Measurements from ENCODE around the gene CRY1.

The CRY1 gene

GRCh38 chr12:107131832-107132616 is 38.7 kb upstream of the CRY1 start:
- peak; percentile 90 for TF ChIP-seq CTCF (conservative IDR thresholded peaks at IDR 0.05; ENCODE audit: control insufficient read depth, insufficient read depth, low read depth, low read length)
- H3K4me3 ChIP-seq (ENCODE audit: control insufficient read depth, low read depth, low read length), result no peak overlapping the region
- DNase-seq (ENCODE audit: low read depth), result peak; percentile 64

- TF ChIP-seq CTCF (conservative IDR thresholded peaks at IDR 0.05; ENCODE audit: control insufficient read depth, insufficient read depth, low read depth, low read length), result no peak
- no peak overlapping the region for H3K4me3 ChIP-seq (ENCODE audit: control insufficient read depth, low read depth, low read length)
- DNase-seq (ENCODE audit: low read depth), result no peak
These were observed 37.7 kb upstream of the CRY1 start for GRCh38 chr12:107130830-107131611.

DNA sequence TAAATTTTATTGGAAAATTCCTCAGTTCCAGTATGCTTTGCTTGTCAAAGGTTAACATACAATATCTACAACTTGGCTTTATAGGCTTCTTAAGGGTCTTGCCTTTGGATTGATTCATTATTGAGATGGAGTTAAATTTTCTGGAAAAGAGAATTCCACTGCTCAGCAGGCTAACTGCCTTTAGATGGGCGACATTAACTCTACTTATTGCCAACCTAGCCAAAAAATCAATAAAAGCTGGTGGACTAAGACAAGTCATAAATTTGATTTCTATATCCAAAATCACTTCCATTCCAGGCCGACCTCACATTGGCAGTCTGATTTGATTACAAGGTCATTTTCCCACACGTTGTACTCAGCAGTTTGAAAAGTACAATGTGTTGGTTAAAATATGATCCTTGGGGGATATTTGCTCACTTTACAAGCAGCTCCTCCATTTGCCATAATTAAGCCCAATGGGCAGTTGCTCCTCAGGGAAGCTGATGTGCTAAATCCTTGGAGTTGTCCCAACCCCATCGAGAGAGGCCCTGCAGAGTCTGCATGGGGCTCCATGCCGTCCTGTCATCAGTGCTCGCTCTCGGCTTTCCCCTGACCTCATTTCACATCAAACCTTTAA is 36.1 kb upstream of the CRY1 start:
- DNase-seq (ENCODE audit: low read depth), result no peak
- no peak overlapping the region for H3K4me3 ChIP-seq (ENCODE audit: control insufficient read depth, low read depth, low read length)
- TF ChIP-seq CTCF (conservative IDR thresholded peaks at IDR 0.05; ENCODE audit: control insufficient read depth, insufficient read depth, low read depth, low read length), result no peak

DNA sequence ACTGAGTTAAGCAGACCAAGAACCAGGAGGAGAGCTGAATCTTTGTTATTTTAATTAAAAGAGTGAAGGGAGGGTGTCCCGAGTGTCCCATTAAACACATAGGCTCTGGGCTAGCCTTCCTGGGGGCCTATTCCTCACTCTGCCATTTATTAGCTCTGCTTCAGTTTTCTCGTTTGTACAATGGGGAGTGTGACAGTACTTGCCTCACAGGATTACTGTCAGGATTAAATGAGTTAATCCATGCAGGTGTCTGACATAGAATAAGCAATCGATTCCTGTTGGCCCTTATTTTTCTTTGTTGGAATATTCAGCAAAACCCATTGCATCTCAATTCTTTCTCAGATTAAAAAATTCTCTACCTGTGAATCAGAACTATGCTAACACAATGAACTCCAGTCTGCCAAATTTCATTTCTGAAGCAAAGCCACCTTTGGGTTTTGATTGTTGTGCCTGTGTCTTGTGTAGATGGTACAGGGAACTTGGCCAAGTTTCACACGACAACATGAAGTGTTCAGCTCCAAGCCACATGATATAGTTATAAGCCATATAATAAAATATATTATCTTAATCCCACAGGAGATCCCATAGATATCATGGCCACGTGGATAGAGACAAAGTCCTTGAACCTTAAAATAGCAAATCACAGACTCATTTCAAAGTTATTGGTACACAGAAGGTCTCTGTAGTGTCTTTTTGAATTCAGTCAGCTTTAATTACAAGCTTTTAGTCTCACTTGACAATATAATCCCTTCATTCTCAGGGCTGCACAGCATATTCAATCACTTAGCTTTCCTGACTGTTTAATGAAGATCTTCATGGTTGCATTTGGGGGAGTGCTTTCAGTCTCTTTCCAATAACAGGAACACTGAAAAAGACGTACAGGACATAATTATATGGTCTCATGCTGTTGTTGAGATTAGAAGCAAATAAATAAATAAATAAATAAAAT is 34.4 kb upstream of the CRY1 start:
- no peak for DNase-seq (ENCODE audit: low read depth)
- no peak overlapping the region for H3K4me3 ChIP-seq (ENCODE audit: control insufficient read depth, low read depth, low read length)

GRCh38 chr12:107126796-107127481 is 33.6 kb upstream of the CRY1 start:
- DNase-seq (ENCODE audit: low read depth), result peak; percentile 22
- peak; percentile 28 for TF ChIP-seq CTCF (conservative IDR thresholded peaks at IDR 0.05; ENCODE audit: control insufficient read depth, insufficient read depth, low read depth, low read length)
- no peak overlapping the region for H3K4me3 ChIP-seq (ENCODE audit: control insufficient read depth, low read depth, low read length)

More for the DNA sequence above, 34.4 kb upstream of the CRY1 start:
- no peak for TF ChIP-seq CTCF (conservative IDR thresholded peaks at IDR 0.05; ENCODE audit: control insufficient read depth, insufficient read depth, low read depth, low read length)

All from fibroblast of mammary gland (primary cell).